Colonic mucosa (tissue), 4 donors: ENCODE measurements around the gene PPTC7. TPM values are rescaled to one million over a fixed set of nuclear protein-coding genes. Genes with fewer than 3 reads are reported as not detected.
"Not testable (repeated sequence)": the region's sequence is repeated elsewhere in the genome, so short reads cannot be mapped to it uniquely, and the experiment has no call there.

ENCODE experiments used
- DNase-seq: peaks from one replicate; pipeline ENCODE4 v3.0.0-alpha.2; 2020
- H3K27ac ChIP-seq: fragments of 200-600 bp; one replicate; pipeline ENCODE4 v1.8.0; 2021
- H3K27me3 ChIP-seq: fragments of 200-600 bp; one replicate; pipeline ENCODE4 v1.8.0; 2021
- H3K36me3 ChIP-seq: fragments of 200-600 bp; one replicate; pipeline ENCODE4 v1.8.0; 2021
- H3K4me1 ChIP-seq: fragments of 200-600 bp; one replicate; pipeline ENCODE4 v1.8.0; 2021; ENCODE audit warnings: mild to moderate bottlenecking
- H3K4me3 ChIP-seq: fragments of 200-600 bp; one replicate; pipeline ENCODE4 v1.8.0; 2021
- H3K9ac ChIP-seq, 2 donors: one replicate each; pipeline ENCODE4 v1.7.0; 2013; ENCODE audit warnings: control low read depth in 2 of 2, low read depth in 2 of 2, low read length in 2 of 2
- H3K9me3 ChIP-seq: fragments of 200-600 bp; one replicate; pipeline ENCODE4 v1.8.0; 2021
- CTCF ChIP-seq: fragments of 200-600 bp; IDR thresholded peaks from one replicate; pipeline ENCODE4 v1.8.0; 2022; ENCODE audit warnings: antibody characterized with exemption, mild to moderate bottlenecking
- intact Hi-C: fragments of 100-400 bp; cut with DNase I; formaldehyde crosslinking; loops from one replicate; pipeline ENCODE4 v1.14.1; 2022
- total RNA-seq, 2 donors: library from RNA; stranded (reverse); fragmentation: NEBNext Ultra II Directional in 1 of 2; extraction: Animal tissue kit (Norgen Biotek cat#: 25700) in 1 of 2; gene quantifications; one replicate each; pipeline ENCODE4 v1.2.1, GENCODE V29; 2021
- donor health status: healthy.
- donor health status: DM: no; HTN: no; CAD: no.
- donor health status: DM: no; HTN: no; CAD: no.

Gene PPTC7
- total RNA-seq, 2 donors from 2014 or later = 25.7 to 34.9 TPM

- peaks cover 3% of the 10 kb centered on the region for H3K4me1 ChIP-seq
- H3K9ac ChIP-seq = no peak overlapping the region
- DNase-seq = no peak
- H3K36me3 ChIP-seq = no peaks in the 10 kb centered on the region
- no peaks in the 10 kb centered on the region for H3K27me3 ChIP-seq
- H3K9me3 ChIP-seq = no peaks in the 10 kb centered on the region
- no peak overlapping the region for H3K27ac ChIP-seq
- H3K4me3 ChIP-seq = no peak overlapping the region
- intact Hi-C loops = no loop called here
- TF ChIP-seq CTCF = no peak
Measured at GRCh38 chr12:110565894-110566871, 16.9 kb downstream of the PPTC7 start.

GRCh38 chr12:110564471-110564991 is 18.6 kb downstream of the PPTC7 start:
- no peak for DNase-seq
- intact Hi-C loops = no loop called here

GRCh38 chr12:110563702-110564470 is 19.2 kb downstream of the PPTC7 start:
- Histone ChIP-seq H3K27me3 (no peaks in the 10 kb centered on the region), H3K27ac (peak overlapping the region; percentile 5), H3K4me3 (no peak overlapping the region), H3K4me1 (peaks cover 3% of the 10 kb centered on the region), H3K36me3 (no peaks in the 10 kb centered on the region), H3K9ac (peak overlapping the region in 1 of 2 donors; percentile 40), H3K9me3 (no peaks in the 10 kb centered on the region)
- DNase-seq = no peak
- intact Hi-C loops = no loop called here
- TF ChIP-seq CTCF = no peak

More at GRCh38 chr12:110564471-110564991, 18.6 kb downstream of the PPTC7 start:
- Histone ChIP-seq H3K4me3 (no peak overlapping the region), H3K4me1 (peaks cover 3% of the 10 kb centered on the region), H3K9me3 (no peaks in the 10 kb centered on the region), H3K9ac (no peak overlapping the region), H3K27me3 (no peaks in the 10 kb centered on the region), H3K27ac (peak overlapping the region; percentile 5), H3K36me3 (no peaks in the 10 kb centered on the region)
- TF ChIP-seq CTCF = no peak

- H3K9me3 ChIP-seq, H3K27ac ChIP-seq, H3K27me3 ChIP-seq, H3K36me3 ChIP-seq, intact Hi-C loops, H3K4me3 ChIP-seq, DNase-seq, H3K4me1 ChIP-seq, H3K9ac ChIP-seq: not testable (repeated sequence)
Measured at GRCh38 chr12:110562386-110562785, 20.7 kb downstream of the PPTC7 start.

GRCh38 chr12:110561471-110562201 is 21.5 kb downstream of the PPTC7 start:
- Histone ChIP-seq H3K36me3 (no peaks in the 10 kb centered on the region), H3K4me1 (peaks cover 3% of the 10 kb centered on the region), H3K27me3 (no peaks in the 10 kb centered on the region), H3K9me3 (no peaks in the 10 kb centered on the region), H3K9ac (no peak overlapping the region), H3K27ac (no peak overlapping the region), H3K4me3 (no peak overlapping the region)
- DNase-seq = no peak
- no peak for TF ChIP-seq CTCF
- intact Hi-C loops = no loop called here
